Measurements from ENCODE around the gene OR4C13.

GRCh38 chr11:49952091-49952490, at the start of gene OR4C13:
- TF ChIP-seq EZH2 (optimal IDR thresholded peaks at IDR 0.05; ENCODE audit: low read depth, low read length) (no peak), CTCF (IDR thresholded peaks at IDR 0.05; ENCODE audit: low read length) (no peak)
